Measurements from ENCODE around the gene KASH5.

The KASH5 gene

GRCh38 chr19:49462492-49462891 lies 74.4 kb downstream of the KASH5 start:
- Histone ChIP-seq H3K79me2 (ENCODE audit: insufficient read depth, low read length) (no peaks in the 10 kb centered on the region), H3F3A (ENCODE audit: insufficient read depth, low read length) (no peaks in the 10 kb centered on the region), H3K36me3 (ENCODE audit: insufficient read depth, low read length) (peaks cover 10% of the 10 kb centered on the region; the same call in 1 of the 2 replicates), H3K27me3 (ENCODE audit: insufficient read depth, low read length) (no peaks in the 10 kb centered on the region), H3K27ac (ENCODE audit: low read depth, low read length, poor library complexity, severe bottlenecking) (no peak overlapping the region), H3K9ac (ENCODE audit: low read length) (no peak overlapping the region), H3K9me2 (ENCODE audit: low read depth, low read length) (no peaks in the 10 kb centered on the region), H3K4me3 (ENCODE audit: low read depth, low read length, poor library complexity, severe bottlenecking) (no peak overlapping the region), H3K4me1 (ENCODE audit: insufficient read depth, low read length, severe bottlenecking) (peaks cover 14% of the 10 kb centered on the region), H3K4me2 (ENCODE audit: low read length) (no peak overlapping the region), H4K20me1 (ENCODE audit: insufficient read depth, low read length) (no peaks in the 10 kb centered on the region), H3K9me3 (ENCODE audit: low read length) (no peaks in the 10 kb centered on the region), H2AFZ (ENCODE audit: low read length) (no peak overlapping the region)
- TF ChIP-seq EZH2 (IDR thresholded peaks at IDR 0.05; ENCODE audit: borderline replicate concordance, low read length) (no peak), CTCF (IDR thresholded peaks at IDR 0.05; ENCODE audit: low read length) (no peak)

GRCh38 chr19:49463960-49464740 lies 76.1 kb downstream of the KASH5 start:
- Histone ChIP-seq H3F3A (ENCODE audit: insufficient read depth, low read length) (no peaks in the 10 kb centered on the region), H4K20me1 (ENCODE audit: insufficient read depth, low read length) (no peaks in the 10 kb centered on the region), H3K4me3 (ENCODE audit: low read depth, low read length, poor library complexity, severe bottlenecking) (no peak overlapping the region), H3K4me2 (ENCODE audit: low read length) (no peak overlapping the region), H3K9me3 (ENCODE audit: low read length) (no peaks in the 10 kb centered on the region), H3K4me1 (ENCODE audit: insufficient read depth, low read length, severe bottlenecking) (peaks cover 6% of the 10 kb centered on the region), H3K9me2 (ENCODE audit: low read depth, low read length) (no peaks in the 10 kb centered on the region), H3K27ac (ENCODE audit: low read depth, low read length, poor library complexity, severe bottlenecking) (no peak overlapping the region), H3K9ac (ENCODE audit: low read length) (no peak overlapping the region), H3K79me2 (ENCODE audit: insufficient read depth, low read length) (no peaks in the 10 kb centered on the region), H3K27me3 (ENCODE audit: insufficient read depth, low read length) (no peaks in the 10 kb centered on the region), H3K36me3 (ENCODE audit: insufficient read depth, low read length) (peaks cover 10% of the 10 kb centered on the region; the same call in 1 of the 2 replicates), H2AFZ (ENCODE audit: low read length) (no peak overlapping the region)
- no peak for TF ChIP-seq CTCF (IDR thresholded peaks at IDR 0.05; ENCODE audit: low read length)
- no peak for TF ChIP-seq EZH2 (IDR thresholded peaks at IDR 0.05; ENCODE audit: borderline replicate concordance, low read length)

- no peaks in the 10 kb centered on the region for H3K9me2 ChIP-seq (ENCODE audit: low read depth, low read length)
- H3K9me3 ChIP-seq (ENCODE audit: low read length): no peaks in the 10 kb centered on the region
- H3K36me3 ChIP-seq (ENCODE audit: insufficient read depth, low read length): peaks cover 8% of the 10 kb centered on the region
- H4K20me1 ChIP-seq (ENCODE audit: insufficient read depth, low read length): no peaks in the 10 kb centered on the region
- no peak overlapping the region for H3K27ac ChIP-seq (ENCODE audit: low read depth, low read length, poor library complexity, severe bottlenecking)
- no peak overlapping the region for H3K4me3 ChIP-seq (ENCODE audit: low read depth, low read length, poor library complexity, severe bottlenecking)
- no peak overlapping the region for H2AFZ ChIP-seq (ENCODE audit: low read length)
- no peaks in the 10 kb centered on the region for H3K27me3 ChIP-seq (ENCODE audit: insufficient read depth, low read length)
- no peak overlapping the region for H3K4me2 ChIP-seq (ENCODE audit: low read length)
- no peaks in the 10 kb centered on the region for H3K79me2 ChIP-seq (ENCODE audit: insufficient read depth, low read length)
- H3F3A ChIP-seq (ENCODE audit: insufficient read depth, low read length): no peaks in the 10 kb centered on the region
- TF ChIP-seq CTCF (IDR thresholded peaks at IDR 0.05; ENCODE audit: low read length) (no peak), EZH2 (IDR thresholded peaks at IDR 0.05; ENCODE audit: borderline replicate concordance, low read length) (no peak)
- H3K9ac ChIP-seq (ENCODE audit: low read length): no peak overlapping the region
- peaks cover 16% of the 10 kb centered on the region for H3K4me1 ChIP-seq (ENCODE audit: insufficient read depth, low read length, severe bottlenecking)
These were observed 77.3 kb downstream of the KASH5 start for GRCh38 chr19:49465371-49465770.
